GM19455 (cell line): Measurements from ENCODE around the gene SOX1.

Source experiments
- ATAC-seq: cut with Tn5 transposase; IDR thresholded peaks from one replicate; pipeline ENCODE4 v1.9.1; 2021; ENCODE audit not compliant: unreplicated experiment

Gene SOX1

DNA sequence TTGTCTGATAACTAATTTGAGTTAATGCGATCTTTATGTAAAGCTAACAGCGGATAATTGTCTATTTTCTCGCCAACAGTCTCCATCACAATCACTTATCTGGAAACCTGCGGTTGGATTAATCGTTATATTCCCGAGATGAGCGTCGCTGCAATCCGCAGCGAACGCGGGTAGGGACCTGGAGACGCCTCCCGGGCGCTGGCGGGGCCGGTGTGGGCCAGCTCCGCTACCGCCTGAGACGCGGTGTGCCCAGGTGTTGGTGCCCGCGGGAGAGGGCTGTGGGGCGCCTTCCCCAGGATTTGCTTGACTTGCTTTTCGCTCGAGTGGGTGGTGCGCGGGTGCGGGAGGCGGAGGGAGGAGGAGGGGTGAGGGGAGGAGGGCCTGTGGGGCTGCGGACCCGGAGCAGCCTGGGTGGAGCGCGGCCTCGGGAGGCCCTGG is 38.3 kb downstream of the SOX1 start:
- ATAC-seq = no peak

DNA sequence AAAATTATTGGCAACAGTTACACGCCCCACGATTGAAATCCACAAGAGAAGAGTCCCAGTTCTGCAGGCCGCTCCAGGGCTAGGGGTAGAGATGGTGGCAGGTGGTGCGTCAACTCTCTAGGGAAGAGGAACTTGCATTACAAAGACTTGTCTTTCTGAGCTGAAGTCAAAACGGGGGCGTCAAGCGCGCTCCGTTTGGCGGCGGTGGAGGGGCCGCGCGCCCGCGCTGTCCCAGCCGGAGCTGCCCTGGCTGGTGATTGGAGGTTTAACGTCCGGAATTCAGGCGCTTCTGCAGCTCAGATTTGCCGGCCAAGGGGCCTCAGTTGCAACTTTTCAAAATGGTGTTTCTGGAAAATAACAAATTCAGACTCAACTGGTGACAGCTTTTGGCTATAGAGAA is 38.9 kb downstream of the SOX1 start:
- ATAC-seq = no peak

DNA sequence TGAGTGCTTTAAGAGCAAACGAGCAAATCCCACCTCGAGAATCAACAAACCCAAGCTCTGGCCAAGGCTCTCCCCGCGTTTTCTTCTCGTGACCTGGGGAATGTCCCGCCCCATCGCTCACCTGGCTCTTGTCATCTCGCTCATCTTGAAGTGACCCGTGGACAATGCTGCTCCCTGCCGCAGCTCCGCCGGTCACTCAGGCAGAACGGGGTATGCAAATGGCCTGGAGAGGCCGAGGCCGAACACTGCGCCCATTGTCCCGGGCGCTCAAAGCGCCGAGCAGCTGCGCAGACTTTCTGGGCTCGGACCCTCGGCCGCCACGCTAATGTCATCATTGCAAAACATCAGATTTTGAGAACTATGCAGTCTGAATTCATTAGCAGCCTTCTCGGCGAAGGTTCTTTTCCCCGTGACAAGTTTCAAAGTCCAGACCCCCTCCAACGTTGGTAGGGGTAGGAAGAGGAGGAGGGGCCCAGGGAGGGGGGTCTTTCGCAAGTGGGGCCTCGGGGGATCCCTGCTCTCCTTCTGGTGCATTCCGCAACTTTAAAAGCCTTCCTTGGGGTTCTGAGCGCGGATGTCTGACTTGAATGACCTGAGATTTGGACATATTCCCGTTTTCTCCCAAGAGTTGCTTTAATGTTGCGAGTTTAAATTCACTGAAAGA is 39.7 kb downstream of the SOX1 start:
- ATAC-seq = no peak

DNA sequence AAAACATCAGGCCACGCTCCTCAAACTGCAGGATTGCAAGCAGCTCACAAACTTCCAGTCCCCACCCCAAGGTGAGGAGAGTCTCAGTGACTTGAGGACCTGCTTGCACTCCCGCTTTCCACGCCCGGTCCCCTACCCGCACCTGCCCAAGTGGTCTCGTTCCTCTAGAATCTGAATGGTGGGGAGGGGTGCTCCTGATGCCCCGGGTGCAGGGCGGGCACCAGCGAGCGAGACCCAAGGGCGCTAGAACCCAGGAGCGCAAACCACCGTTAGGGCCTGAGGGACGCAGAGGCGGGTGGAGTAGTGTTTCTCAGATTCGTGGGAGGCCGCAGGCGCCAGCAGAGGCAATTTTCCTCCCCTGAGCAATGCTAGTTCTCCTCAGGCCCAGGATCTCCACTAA is 40.3 kb downstream of the SOX1 start:
- no peak for ATAC-seq

DNA sequence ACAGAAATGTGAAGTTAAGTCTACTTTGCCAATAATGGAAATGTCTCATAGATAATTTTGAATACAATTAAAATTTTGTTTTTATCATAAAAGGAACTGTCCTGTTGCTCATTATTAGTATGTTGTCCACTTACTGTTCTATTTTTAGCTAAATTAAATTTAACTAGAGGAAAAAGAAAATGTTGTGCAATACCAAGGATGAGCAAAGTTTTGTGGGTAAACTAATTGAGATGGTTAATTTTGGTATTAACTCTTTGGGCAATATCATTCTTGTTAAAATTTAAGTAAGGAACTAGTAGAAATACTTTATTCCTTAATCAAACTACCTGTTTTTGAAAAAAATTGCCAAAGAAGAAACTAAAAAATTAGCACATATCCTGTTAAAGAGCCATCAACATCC is 43.5 kb downstream of the SOX1 start:
- ATAC-seq = no peak

DNA sequence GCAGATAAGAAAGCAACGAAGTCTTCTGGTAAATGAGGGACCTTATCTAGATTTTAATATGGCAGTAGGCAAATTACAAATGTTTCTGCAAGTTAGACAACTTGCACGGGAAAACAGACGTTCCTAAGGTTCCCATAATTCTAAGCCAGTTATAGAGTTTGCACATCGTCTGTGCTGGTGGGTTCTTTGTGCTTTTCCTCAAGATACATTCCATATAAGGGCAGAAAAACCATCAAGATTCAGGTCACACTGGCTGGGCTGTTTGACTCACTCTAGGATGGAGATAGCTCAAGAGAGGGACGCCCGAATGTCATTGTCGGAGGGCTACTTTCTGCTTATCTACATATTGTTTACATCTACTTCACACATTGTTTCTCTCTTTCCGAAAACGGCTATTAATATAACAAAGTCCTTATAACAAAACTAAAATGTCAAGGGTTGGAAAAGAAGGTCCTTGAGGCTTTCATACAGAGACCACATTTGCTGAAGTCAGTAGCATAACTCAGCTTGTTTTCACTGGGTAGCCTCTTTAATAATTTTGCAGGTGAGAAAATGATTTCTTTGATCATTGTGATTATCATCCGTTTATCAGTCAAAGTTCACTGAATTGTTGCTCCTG is 44.4 kb downstream of the SOX1 start:
- no peak for ATAC-seq

DNA sequence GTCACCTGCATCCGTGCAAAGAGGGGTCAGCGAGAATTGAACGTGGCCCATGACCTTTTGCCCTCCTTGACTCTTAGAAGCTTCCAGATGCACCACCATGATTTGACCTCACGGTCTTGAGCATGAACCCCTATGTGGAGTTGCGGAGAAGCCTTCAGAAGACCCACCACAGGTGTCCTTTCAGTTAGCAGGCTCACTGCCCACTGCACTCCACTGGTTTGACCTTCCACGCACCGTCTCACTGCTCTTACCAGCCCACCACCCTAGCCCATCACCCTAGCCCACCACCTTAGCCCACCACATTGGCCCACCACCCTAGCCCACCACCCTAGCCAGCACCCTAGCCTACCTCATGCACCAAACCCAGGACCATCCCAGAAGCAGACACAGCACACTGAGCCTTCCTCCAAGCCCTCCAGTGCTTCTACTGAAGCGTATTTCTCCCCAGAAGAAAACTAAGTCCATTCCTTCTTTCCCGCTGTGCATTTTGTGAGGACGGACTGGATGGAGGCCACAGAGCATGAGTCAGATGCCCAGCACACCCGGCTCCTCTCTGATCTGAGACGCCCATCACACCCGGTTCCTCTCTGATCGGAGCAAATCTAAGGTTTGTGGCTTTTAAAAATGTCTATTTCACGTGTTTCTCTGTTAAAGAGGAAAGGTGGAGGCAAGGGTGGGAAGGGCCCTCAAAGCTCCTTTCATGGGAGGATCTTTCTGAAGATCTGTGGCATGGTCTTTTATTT is 45.8 kb downstream of the SOX1 start:
- no peak for ATAC-seq

DNA sequence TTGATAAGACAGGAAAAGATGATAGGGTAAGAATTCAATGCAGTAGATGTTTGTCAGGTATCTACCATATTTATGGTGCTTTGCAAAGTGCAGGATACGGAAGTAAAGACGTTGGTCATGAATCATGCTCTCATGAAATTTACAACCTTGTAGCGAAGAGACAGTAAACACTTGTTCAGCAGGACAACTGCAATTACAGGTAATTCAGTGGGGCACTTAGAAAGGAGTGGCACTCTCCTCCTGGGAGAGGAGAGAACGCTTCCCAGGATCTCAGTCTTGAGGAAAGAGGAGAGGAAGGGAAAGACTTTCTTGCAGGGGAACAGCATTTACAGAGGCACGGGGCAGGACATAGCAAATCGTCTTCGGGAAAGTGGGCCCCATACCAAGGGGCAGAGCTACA is 46.4 kb downstream of the SOX1 start:
- ATAC-seq = no peak

DNA sequence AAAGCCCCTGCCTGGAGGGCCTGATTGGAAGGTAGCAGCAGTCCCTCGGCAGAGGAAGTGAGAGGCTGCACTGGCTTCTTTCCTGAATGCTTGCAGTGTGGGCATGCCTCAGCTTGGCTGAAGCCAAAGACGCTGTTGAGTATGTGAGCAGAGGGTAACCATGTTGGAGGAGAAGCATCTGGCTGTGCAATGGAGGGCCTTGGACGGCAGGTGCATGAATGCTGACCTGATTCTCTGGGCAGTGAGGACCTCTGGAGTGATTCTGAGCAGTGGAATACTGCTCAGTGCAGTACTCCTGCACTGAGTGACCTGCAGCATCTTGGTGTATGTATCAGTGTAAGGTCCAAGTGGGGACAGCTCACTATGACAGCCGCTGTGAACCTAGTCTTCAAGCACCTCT is 46.9 kb downstream of the SOX1 start:
- ATAC-seq = no peak

DNA sequence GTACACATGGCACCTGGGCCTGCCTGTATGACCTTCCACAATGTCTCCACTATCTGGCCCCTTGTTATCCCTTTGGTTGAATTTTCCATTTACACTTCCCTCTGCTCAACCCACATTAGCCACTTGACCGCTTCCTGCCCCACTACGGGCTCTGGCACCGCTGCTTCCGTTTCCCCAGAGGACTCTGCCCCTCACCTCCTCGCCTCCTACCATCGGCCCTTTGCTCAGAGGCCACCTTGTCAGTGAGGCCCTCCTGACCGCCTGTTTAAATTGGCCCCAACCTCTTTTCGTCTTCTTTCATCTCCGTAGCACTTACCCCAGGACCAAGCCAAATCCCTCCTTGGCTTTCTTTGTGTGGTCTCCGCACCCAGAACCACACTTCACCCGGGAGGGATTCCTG is 47.4 kb downstream of the SOX1 start:
- ATAC-seq = no peak

DNA sequence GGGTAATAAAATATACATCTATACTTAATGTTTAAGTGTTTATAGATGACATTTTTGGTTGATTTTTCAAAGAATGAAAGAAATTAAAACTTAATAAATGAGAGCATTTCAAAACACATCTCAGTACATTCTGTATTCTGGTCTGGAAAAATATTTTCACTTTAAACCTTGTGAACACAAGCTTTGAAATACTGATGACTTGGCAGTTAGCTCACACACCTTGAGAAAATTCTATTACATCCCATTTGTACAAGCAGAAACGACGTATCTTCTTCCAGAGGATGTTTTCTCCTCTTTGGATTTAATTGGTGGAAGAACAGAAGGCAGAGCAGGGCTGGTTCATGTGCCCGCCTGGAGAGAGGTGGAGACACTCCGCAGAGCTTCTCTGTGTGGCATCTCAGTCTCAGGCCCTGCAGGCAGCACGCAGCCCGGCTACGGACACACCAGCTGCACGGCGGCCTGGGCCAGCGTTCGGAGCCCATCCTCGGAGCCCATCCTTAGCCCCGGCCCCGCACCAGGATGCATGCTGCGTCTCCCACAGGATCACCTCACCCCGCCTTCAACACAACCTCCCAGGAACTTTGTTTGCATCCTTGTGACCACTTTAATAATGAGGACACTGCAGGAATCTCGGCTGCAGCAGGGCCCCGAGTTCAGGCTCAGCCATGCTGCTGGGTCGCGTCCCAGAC is 48.6 kb downstream of the SOX1 start:
- ATAC-seq = no peak

DNA sequence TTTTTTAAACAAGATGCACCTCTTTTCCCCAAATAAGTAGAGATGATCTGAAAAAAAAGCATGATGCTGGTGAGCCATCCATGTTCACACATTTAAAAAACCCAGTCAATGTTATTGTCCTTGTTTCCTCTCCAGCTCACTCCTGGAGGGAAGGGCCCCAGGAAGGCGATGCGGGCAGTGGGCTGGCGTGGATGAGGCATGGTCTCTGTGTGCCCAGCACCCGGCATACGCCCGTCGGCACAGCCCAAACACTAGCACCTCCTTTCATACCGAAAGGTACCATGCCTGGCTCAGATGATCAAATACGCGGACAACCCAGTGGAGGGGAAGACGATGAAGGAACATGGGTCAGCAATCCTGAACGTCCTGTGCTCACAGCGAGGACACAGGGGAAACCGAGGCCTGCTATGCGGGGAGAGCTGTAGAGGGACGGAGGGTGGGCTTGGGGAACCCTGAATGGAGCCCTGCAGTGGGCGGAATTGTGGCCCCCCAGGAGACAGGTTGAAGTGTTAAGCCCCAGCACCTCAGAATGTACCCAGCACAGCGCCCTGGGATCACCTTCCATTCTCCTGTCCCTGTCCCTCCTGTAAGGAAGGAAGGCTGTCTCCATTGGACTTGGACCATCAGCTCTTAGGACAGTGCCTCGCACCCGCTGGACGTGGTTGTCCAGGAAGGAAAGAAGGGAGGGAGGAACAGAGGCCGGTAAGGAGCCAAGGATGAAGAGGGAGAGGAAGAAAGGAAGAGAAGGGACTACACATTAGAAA is 49.4 kb downstream of the SOX1 start:
- ATAC-seq = no peak

DNA sequence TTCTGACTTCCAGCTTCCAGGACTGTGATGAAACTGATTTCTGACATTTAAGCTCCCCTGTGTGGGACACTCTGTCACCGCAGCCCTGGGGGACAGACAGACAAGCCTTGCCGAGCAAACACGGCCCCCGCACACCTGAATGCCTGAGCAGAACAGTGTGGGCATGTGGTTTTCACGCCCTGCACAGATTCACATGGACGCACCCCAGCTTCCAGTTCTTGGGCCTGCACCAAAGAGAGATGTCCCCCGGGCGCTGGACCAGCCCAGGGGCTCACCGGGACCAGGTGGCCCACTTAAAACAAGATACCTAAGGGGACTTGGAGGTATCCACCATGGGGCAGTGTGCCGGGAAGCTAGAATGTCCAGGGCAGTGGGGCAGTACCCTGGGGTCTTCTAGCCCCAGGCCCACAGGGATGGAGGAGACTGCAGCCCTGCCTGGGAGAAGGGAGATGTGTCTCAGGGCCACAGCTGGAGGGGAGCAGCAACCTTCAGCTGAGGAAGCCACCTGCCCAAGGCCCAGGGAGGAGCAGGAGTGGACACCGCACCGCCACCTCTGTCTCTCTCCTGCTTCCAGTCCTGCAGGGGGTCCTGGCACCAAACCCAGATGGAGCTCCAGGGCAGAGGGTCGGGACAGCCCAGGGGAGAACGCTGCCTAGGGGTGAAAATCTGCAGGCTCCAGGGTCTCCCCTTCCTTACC is 50.5 kb downstream of the SOX1 start:
- ATAC-seq = no peak

DNA sequence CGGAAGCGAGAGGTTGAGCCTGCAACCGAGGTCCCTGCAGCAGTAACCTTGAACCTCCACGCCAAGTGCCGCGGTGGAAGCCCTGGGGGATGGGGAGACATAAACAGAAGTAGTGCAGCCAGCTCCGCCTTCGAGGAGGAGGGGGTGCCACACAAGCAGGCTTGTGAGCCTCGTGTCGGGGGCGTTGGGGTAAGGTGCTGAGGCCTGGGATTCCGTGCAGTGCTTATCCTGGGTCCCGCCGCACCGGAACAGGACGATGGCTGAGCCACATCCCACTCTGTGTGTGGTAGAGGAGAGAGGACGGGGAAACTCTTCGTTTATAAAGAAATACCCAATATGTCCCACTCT is 51.0 kb downstream of the SOX1 start:
- no peak for ATAC-seq

DNA sequence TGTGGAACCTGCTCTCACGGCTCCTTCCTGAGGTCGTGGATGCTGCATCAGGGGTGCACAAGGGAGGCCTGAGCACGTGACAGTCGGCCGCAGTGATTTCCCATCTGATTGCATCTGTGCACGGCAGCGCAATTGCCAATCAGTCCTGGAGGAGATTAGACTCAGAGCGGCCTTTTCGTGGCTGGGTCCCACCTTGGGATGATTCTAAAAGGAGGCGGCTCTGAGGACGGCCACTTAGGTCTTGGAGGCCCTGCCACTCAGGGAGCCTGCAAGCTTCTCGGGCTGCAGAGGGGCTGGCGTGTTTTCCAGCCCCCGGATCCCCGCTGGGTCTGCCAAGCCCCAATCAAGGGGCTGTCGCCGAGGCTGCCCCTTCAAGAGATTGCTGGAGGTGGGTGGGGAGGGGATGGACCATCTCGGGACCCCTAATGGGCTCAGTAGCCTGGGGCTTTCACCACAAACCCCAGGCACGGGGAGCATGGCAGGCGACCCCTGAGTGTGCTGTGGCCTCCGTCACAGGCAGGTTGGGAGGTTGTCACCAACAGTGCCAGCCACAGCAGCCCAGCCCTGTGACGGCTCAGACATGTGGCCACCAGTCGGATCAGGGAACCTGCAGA is 51.6 kb downstream of the SOX1 start:
- no peak for ATAC-seq

DNA sequence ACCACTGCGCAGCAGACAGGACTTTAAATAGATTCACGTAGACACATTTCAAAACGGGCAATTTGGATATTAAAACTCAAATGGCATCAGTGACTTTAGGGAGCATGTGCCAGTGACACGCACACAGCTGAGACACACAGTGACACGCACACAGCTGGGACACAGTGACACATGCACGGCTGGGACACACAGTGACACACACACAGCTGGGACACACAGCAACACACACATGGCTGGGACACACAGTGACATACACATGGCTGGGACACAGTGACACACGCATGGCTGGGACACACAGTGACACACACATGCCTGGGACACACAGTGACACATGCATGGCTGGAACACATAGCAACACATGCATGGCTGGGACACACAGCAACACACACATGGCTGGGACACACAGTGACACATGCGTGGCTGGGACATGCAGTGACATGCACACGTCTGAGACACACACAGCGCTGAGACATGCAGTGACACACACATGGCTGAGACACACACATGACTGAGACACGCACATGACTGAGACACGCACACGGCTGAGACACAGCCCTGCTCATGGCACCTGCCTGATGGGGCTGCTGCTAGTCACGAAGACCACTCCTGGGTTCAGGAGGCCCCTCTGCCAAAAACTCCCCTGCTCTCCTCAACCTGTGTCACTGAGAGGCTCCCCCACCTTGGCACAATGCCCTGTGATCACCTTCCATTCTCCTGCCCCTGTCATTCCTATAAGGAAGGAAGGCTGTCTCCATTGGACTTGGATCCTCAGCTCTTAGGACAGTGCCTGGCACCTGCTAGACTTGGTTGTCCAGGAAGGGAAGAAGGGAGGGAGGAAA is 52.5 kb downstream of the SOX1 start:
- no peak for ATAC-seq

DNA sequence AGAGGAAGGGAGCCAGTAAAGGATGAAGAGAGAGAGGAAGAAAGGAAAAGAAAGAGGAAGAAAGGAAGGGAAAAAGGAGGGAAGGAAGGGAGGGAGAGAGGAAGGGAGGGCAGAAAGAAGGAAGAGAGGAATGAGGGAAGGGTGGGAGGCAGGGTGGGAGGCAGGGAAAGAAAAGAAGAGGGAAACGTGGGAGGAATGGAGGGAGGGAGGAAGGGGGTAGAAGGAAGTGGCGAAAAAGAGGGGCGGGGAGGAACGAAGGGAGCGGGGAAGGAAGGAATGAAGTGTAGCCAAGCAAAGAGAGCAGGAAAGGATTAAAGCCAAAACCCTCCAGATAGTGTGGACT is 53.1 kb downstream of the SOX1 start:
- ATAC-seq = no peak
